Body of pancreas (tissue), 4 donors: ENCODE data around the gene TMEM204. TPM values are rescaled to one million over a fixed set of nuclear protein-coding genes. Genes with fewer than 3 reads are reported as not detected.

Experiments used
- ATAC-seq: fragments of 150-250 bp; one replicate; pipeline ENCODE4 v1.9.1; 2016
- DNase-seq, 4 donors: peaks; one replicate each; pipeline ENCODE4 v3.0.0-alpha.2; 2019
- H3K27ac ChIP-seq, 4 donors: fragments of 200-600 bp; sonication (generic); 1 replicate in 3 of 4; 2 replicates in 1 of 4; pipeline versions ENCODE4 v1.5.1 to v1.6.1; 2016 to 2019; ENCODE audit warnings: mild to moderate bottlenecking in 1 of 4, mixed read lengths in 1 of 4, moderate library complexity in 1 of 4
- H3K27me3 ChIP-seq, 2 donors: fragments of 200-600 bp; sonication (generic); one replicate each; pipeline ENCODE4 v1.6.0; 2016; ENCODE audit warnings: mild to moderate bottlenecking in 1 of 2
- H3K36me3 ChIP-seq, 2 donors: fragments of 200-600 bp; sonication (generic); replicated peaks in 1 of 2; 2 replicates each; pipeline ENCODE4 v1.5.1; 2016; ENCODE audit warnings: low read depth in 2 of 2; ENCODE audit not compliant: insufficient read depth in 1 of 2
- H3K4me1 ChIP-seq: fragments of 200-600 bp; sonication (generic); one replicate; pipeline ENCODE4 v1.6.0; 2016
- H3K4me3 ChIP-seq, 2 donors: fragments of 200-600 bp; sonication (generic); 1 replicate in 1 of 2; 2 replicates in 1 of 2; pipeline ENCODE4 v1.5.1; 2016 to 2019
- H3K9me3 ChIP-seq, 3 donors: fragments of 200-600 bp; sonication (generic); 1 replicate in 2 of 3; 2 replicates in 1 of 3; pipeline ENCODE4 v1.5.1; 2016
- POLR2A ChIP-seq, 3 donors: fragments of 450-650 bp; IDR thresholded peaks; one replicate each; pipeline ENCODE4 v1.6.1; 2016; ENCODE audit warnings: antibody characterized with exemption in 3 of 3, mild to moderate bottlenecking in 2 of 3
- WGBS, 2 donors: methylation state at CpG; one replicate each; pipeline ENCODE4 v1.1.5; 2017; 5-methylcytosine and 5-hydroxymethylcytosine counted together
- intact Hi-C: fragments of 100-400 bp; cut with DNase I; formaldehyde crosslinking; loops from one replicate; pipeline ENCODE4 v1.15.1; 2023
- total RNA-seq, 2 donors: library from RNA; depleted of rRNA; stranded (reverse); fragments of >200 nt; gene quantifications; one replicate each; pipeline ENCODE4 v1.1.0, GENCODE V29; 2016
- TF ChIP-seq, protein P1 (sequence below), 7 experiments: fragments of 450-650 bp in 4 of 7; fragments of 200-600 bp in 3 of 7; sonication (generic) in 3 of 7; IDR thresholded peaks; one replicate each; pipeline ENCODE4 v1.5.1; 2016 to 2019; ENCODE audit warnings: antibody characterized with exemption in 7 of 7

The TMEM204 gene
- total RNA-seq, 2 donors from 2014 or later = 23.6 to 25.1 TPM

DNA sequence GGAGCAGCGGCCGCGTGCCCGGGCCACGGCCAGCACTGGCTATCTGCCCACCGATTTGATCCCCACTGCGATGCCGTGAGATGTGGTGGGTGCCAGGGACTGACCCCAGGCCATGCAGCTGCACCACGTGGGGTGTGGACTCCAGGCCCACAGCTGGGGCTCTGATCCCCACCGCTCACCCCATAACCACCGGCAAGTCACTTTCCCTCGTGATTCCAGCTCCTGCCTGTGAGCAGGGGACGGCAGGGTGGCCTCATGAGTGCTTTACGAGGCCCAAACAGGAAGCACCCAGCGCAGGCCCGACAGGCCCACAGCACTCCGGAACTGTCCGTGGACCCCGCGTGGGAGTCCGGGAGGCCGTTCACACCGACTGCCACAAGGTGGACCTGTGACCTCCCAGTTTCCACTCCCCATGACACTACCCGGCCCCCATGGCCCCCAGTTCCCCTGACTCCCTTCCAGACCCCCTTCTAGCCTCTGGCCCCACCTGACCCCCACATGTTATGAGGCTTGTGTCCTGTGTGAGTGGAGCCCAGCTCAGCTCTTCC is 45.3 kb upstream of the TMEM204 start:
- intact Hi-C loops = no loop called here
- ATAC-seq (no peak), DNase-seq (no peak)
- H3K27ac ChIP-seq = no peak overlapping the region
- H3K9me3 ChIP-seq = no peaks in the 10 kb centered on the region
- TF ChIP-seq, protein P1, sequence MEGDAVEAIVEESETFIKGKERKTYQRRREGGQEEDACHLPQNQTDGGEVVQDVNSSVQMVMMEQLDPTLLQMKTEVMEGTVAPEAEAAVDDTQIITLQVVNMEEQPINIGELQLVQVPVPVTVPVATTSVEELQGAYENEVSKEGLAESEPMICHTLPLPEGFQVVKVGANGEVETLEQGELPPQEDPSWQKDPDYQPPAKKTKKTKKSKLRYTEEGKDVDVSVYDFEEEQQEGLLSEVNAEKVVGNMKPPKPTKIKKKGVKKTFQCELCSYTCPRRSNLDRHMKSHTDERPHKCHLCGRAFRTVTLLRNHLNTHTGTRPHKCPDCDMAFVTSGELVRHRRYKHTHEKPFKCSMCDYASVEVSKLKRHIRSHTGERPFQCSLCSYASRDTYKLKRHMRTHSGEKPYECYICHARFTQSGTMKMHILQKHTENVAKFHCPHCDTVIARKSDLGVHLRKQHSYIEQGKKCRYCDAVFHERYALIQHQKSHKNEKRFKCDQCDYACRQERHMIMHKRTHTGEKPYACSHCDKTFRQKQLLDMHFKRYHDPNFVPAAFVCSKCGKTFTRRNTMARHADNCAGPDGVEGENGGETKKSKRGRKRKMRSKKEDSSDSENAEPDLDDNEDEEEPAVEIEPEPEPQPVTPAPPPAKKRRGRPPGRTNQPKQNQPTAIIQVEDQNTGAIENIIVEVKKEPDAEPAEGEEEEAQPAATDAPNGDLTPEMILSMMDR (IDR thresholded peaks at IDR 0.05) = no peak
- no peak for TF ChIP-seq POLR2A (IDR thresholded peaks at IDR 0.05)
- H3K36me3 ChIP-seq = no peaks in the 10 kb centered on the region
- WGBS, 2 donors = 68 to 82% methylated on average over 14 to 24 of the region's 24 CpGs
- peaks cover 9% of the 10 kb centered on the region for H3K4me1 ChIP-seq
- H3K27me3 ChIP-seq = no peaks in the 10 kb centered on the region
- H3K4me3 ChIP-seq = no peak overlapping the region

DNA sequence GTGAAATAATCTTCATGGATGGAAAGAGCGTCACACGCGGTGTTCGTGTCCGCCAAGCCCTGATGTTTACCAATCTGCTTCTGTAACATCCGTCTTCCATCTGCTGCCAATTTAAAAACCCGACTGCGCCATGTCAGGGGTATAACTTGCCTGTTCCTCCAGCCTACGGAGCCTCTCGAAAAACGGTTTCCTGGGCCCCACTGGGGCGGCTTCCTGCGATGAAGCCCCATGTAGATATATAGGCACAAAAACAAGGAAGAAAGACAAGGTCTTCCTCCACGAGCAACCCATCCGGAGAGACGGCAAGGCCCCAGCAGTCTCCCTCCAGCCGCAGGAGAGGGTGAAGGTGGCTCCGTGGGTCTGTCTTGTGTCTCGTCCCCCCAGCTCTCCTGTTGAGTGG is 44.8 kb upstream of the TMEM204 start, which contains the start of gene PTX4:
PTX4 (minus strand) TSS at position 326 of the 400 bp plus-strand sequence; CDS start at position 291, 35 bp downstream.
- no peak within 1 kb of the TSS for H3K4me3 ChIP-seq
- no peak for DNase-seq
- no peaks in the 10 kb centered on the region for H3K27me3 ChIP-seq
- H3K27ac ChIP-seq = no peak within 1 kb of the TSS
- no peak for ATAC-seq
- H3K9me3 ChIP-seq = no peaks in the 10 kb centered on the region
- no peak for TF ChIP-seq POLR2A (IDR thresholded peaks at IDR 0.05)
- TF ChIP-seq, protein P1 (IDR thresholded peaks at IDR 0.05) = no peak
- 73 to 81% methylated on average over 16 to 19 of the region's 19 CpGs for whole genome bisulfite sequencing, 2 donors
- no peaks in the 10 kb centered on the region for H3K36me3 ChIP-seq
- intact Hi-C loops = no loop called here
- peaks cover 9% of the 10 kb centered on the region for H3K4me1 ChIP-seq

DNA sequence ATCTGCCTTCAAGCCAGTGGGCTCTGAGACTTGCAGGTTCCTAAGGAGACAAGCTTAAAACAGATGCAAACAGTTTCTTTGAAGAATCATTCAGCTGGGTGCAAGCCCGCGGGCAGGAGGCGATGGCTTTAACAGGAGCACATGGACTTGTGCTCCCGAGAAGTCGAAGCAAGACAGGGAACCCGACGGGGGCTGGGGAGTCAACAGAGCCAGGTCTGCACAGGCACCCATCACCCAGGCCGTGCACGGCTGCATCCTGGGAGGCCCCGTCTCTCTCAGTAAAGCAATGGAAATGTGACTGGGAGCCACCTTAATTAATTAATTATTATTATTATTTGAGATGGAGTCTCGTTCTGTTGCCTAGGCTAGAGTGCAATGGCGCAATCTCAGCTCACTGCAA is 44.4 kb upstream of the TMEM204 start:
- WGBS, 2 donors = 80 to 83% methylated on average over 12 of the region's 12 CpGs
- no peak for TF ChIP-seq POLR2A (IDR thresholded peaks at IDR 0.05)
- Histone ChIP-seq H3K27me3 (no peaks in the 10 kb centered on the region), H3K27ac (no peak overlapping the region), H3K4me3 (no peak overlapping the region), H3K9me3 (no peaks in the 10 kb centered on the region), H3K36me3 (no peaks in the 10 kb centered on the region), H3K4me1 (peaks cover 12% of the 10 kb centered on the region)
- DNase-seq = no peak
- ATAC-seq = no peak
- intact Hi-C loops = no loop called here

DNA sequence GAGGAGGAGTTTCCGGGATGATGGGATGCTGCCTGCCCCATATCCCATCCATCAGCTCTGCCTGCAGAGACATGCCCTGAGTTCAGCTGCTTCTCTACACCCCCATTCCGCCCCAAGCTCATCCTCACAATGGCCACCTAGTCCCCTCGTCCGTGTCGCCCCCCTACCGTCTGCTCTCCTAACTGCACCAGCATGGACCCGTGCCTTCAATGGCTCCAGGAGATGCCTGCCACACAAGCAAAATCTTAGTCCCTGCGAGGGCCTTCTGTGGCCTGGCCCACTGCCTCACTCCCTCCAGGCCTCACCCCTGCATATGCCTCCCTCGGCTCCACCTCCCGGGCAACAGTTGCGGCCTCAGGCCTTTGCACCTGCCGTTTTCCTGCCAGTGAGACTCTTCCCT is 42.1 kb upstream of the TMEM204 start:
- Histone ChIP-seq H3K27ac (no peak overlapping the region), H3K9me3 (no peaks in the 10 kb centered on the region), H3K27me3 (no peaks in the 10 kb centered on the region), H3K36me3 (no peaks in the 10 kb centered on the region), H3K4me3 (no peak overlapping the region), H3K4me1 (peaks cover 21% of the 10 kb centered on the region)
- ATAC-seq = no peak
- WGBS, 2 donors = 79 to 92% methylated on average over 11 to 12 of the region's 12 CpGs
- intact Hi-C loops = no loop called here
- DNase-seq = no peak
- TF ChIP-seq, protein P1 (IDR thresholded peaks at IDR 0.05) = no peak
- TF ChIP-seq POLR2A (IDR thresholded peaks at IDR 0.05) = no peak

DNA sequence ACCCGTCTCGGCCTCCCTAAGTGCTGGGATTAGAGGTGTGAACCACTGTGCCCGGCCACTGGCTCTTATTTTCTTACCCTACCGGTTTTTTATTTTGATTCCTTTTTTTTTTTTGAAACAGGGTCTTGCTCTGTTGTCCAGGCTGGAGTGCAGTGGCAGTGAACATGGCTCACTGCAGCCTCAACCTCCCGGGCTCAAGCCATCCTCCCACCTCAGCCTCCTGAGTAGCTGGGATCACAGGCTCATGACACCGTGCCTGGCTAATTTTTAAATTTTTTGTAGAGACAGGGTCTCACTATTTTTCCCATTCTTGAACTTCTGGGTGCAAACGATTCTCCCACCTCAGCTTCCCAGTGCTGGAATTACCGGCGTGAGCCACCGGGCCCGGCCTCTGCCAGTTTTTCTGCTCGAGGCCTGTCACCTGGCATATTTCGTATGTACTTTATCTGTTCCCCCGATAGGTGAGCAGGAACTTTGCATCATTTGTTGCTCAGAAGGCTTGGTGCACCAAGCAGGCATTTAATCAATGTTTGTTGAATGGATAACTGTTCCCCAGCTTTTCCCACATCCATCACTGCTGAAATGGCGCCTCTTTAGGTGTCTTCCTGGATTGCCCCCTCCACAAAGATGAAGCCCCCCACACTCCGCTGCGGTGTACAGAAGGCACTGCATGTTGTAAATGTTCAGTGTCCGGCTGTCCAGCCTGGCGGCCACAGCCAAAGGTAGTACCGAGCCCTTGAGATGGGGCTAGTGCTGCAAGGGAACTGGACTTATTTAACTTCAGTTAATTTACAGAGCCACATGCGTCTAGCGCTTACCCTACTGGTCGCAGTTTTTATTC is 41.2 kb upstream of the TMEM204 start:
- ATAC-seq (no peak), DNase-seq (no peak)
- Histone ChIP-seq H3K36me3 (peaks cover 0 to 1% of the 10 kb centered on the region in 2 donors), H3K9me3 (no peaks in the 10 kb centered on the region), H3K4me1 (peaks cover 21% of the 10 kb centered on the region), H3K4me3 (no peak overlapping the region), H3K27ac (peak overlapping the region in 3 of 4 donors; percentile 76 to 95 (median 90)), H3K27me3 (no peaks in the 10 kb centered on the region)
- 59 to 72% methylated on average over 23 of the region's 23 CpGs for WGBS, 2 donors
- no peak for TF ChIP-seq POLR2A (IDR thresholded peaks at IDR 0.05)
- TF ChIP-seq, protein P1 (IDR thresholded peaks at IDR 0.05) = no peak
- intact Hi-C loops = no loop called here
